ENCODE measurements around the gene EPB41L1. TPM values are rescaled to one million over a fixed set of nuclear protein-coding genes. Genes with fewer than 3 reads are reported as not detected.

Gene EPB41L1
- total and polyA plus RNA-seq, 2 donors from 2014 or later: 53.2 to 230 TPM

DNA sequence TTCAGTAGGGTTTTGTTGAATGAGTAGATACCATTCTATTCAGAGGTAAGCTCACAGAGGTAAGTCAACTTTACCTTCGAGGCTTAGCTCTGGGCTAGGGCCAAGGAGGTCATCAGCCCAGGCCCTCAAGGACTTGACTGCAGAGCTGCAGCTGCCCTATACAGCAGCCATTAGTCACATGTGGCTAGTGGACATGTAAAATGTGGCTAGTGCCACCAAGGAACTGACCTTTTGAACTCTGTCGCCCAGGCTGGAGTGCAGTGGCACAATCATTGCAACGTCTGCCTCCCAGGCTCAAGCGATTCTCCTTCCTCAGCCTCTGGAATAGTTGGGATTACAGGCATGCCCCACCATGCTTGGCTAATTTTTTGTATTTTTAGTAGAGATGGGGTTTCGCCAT, 47.9 kb upstream of the EPB41L1 start:
- intact Hi-C loops (cut with DNase I): no loop called here
- Histone ChIP-seq H3K9me3 (ENCODE audit: control insufficient read depth in 2 of 3, insufficient read depth in 1 of 3, low read length in 3 of 3) (no peaks in the 10 kb centered on the region), H3K27me3 (ENCODE audit: control insufficient read depth, insufficient read depth, low read length) (no peaks in the 10 kb centered on the region), H3K9ac (ENCODE audit: low read length in 3 of 3) (peak overlapping the region in 1 of 3 donors; percentile 2), H3K36me3 (ENCODE audit: control insufficient read depth in 2 of 3, insufficient read depth in 3 of 3, low read length in 3 of 3) (peaks cover 0 to 3% (median 0%) of the 10 kb centered on the region in 3 donors), H3K4me1 (ENCODE audit: control insufficient read depth in 2 of 3, insufficient read depth in 2 of 3, low read depth in 1 of 3, low read length in 3 of 3) (peaks cover 2 to 55% (median 45%) of the 10 kb centered on the region in 3 donors), H3K27ac (ENCODE audit: low read depth in 2 of 2, low read length in 2 of 2) (peak overlapping the region; percentile 96), H3K4me3 (ENCODE audit: low read length in 3 of 3) (no peak overlapping the region)
- DNase-seq (no peak), FAIRE-seq (no peak)
- TF ChIP-seq CTCF (IDR thresholded peaks at IDR 0.05; ENCODE audit: borderline replicate concordance, extremely low read depth, insufficient read depth): no peak

DNA sequence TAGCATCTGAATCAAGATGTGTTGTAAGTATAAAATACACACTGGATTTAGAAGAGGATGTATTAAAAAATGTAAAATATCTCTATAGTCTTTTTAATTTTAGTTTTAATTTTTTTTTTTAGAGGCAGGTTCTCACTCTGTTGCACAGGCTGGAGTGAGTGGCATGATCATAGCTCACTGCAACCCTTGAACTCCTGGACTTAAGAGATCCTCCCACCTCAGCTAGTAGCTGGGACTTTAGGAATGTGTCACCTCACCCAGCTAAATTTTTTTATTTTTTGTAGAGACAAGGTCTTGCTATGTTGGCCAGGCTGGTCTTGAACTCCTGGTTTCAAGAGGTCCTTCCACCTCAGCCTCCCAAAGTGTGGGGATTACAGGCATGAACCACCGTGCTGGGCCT, 46.7 kb upstream of the EPB41L1 start:
- H3K27ac ChIP-seq (ENCODE audit: low read depth in 2 of 2, low read length in 2 of 2): peak overlapping the region in 1 of 2 donors; percentile 72
- no peak for TF ChIP-seq CTCF (IDR thresholded peaks at IDR 0.05; ENCODE audit: borderline replicate concordance, extremely low read depth, insufficient read depth)
- H3K36me3 ChIP-seq (ENCODE audit: control insufficient read depth in 2 of 3, insufficient read depth in 3 of 3, low read length in 3 of 3): peaks cover 0 to 8% (median 0%) of the 10 kb centered on the region in 3 donors
- intact Hi-C loops (cut with DNase I): no loop called here
- H3K9me3 ChIP-seq (ENCODE audit: control insufficient read depth in 2 of 3, insufficient read depth in 1 of 3, low read length in 3 of 3): no peaks in the 10 kb centered on the region
- no peak overlapping the region for H3K9ac ChIP-seq (ENCODE audit: low read length in 3 of 3)
- DNase-seq (no peak), FAIRE-seq (no peak)
- H3K4me3 ChIP-seq (ENCODE audit: low read length in 3 of 3): no peak overlapping the region
- no peaks in the 10 kb centered on the region for H3K27me3 ChIP-seq (ENCODE audit: control insufficient read depth, insufficient read depth, low read length)
- peaks cover 0 to 52% (median 44%) of the 10 kb centered on the region in 3 donors for H3K4me1 ChIP-seq (ENCODE audit: control insufficient read depth in 2 of 3, insufficient read depth in 2 of 3, low read depth in 1 of 3, low read length in 3 of 3)

GRCh38 chr20:36109251-36109947, 45.1 kb upstream of the EPB41L1 start:
- Histone ChIP-seq H3K9me3 (ENCODE audit: control insufficient read depth in 2 of 3, insufficient read depth in 1 of 3, low read length in 3 of 3) (no peaks in the 10 kb centered on the region), H3K27ac (ENCODE audit: low read depth in 2 of 2, low read length in 2 of 2) (peak overlapping the region; percentile 60 to 73), H3K4me1 (ENCODE audit: control insufficient read depth in 2 of 3, insufficient read depth in 2 of 3, low read depth in 1 of 3, low read length in 3 of 3) (peaks cover 0 to 38% (median 37%) of the 10 kb centered on the region in 3 donors), H3K36me3 (ENCODE audit: control insufficient read depth in 2 of 3, insufficient read depth in 3 of 3, low read length in 3 of 3) (peaks cover 0 to 8% (median 0%) of the 10 kb centered on the region in 3 donors), H3K9ac (ENCODE audit: low read length in 3 of 3) (no peak overlapping the region), H3K27me3 (ENCODE audit: control insufficient read depth, insufficient read depth, low read length) (no peaks in the 10 kb centered on the region), H3K4me3 (ENCODE audit: low read length in 3 of 3) (no peak overlapping the region)
- TF ChIP-seq CTCF (IDR thresholded peaks at IDR 0.05; ENCODE audit: borderline replicate concordance, extremely low read depth, insufficient read depth): no peak
- FAIRE-seq (no peak), DNase-seq (no peak)
- intact Hi-C loops (cut with DNase I): no loop called here

All from kidney (tissue), 14 donors.